IMR-90 (cell line): ENCODE data around the gene PRKD2. TPM values are rescaled to one million over a fixed set of nuclear protein-coding genes. Genes with fewer than 3 reads are reported as not detected.
"Not testable (repeated sequence)": the region's sequence is repeated elsewhere in the genome, so short reads cannot be mapped to it uniquely, and the experiment has no call there.

Experiments used
- ATAC-seq: fragments of 200-7000 bp; cut with Tn5 transposase; 2 replicates; pipeline ENCODE4 v1.9.1; 2020; ENCODE audit warnings: low read depth, mild to moderate bottlenecking, moderate library complexity
- BruUV-seq: library from RNA; stranded (reverse); fragments of 400-500 nt; replicated peaks from 2 replicates; lab custom pipeline; 2021; lab: Mats Ljungman, UMichigan
- CTCF ChIA-PET: fragments of 300-600 bp; formaldehyde crosslinking; extraction: SDS; loops from one replicate; lab custom pipeline; 2021; ENCODE audit warnings: antibody characterized with exemption; lab: Yijun Ruan, JAX
- POLR2A ChIA-PET: fragments of 300-600 bp; sonication (Branson Sonifier 250); formaldehyde crosslinking; loops from one replicate; lab custom pipeline; 2022; ENCODE audit warnings: antibody characterized with exemption; ENCODE audit not compliant: unreplicated experiment; lab: Charles Lee
- DNase-seq: peaks from one replicate; pipeline ENCODE4 v3.0.0; 2013
- H2AFZ ChIP-seq: replicated peaks from 2 replicates; pipeline ENCODE3; 2013; ENCODE audit warnings: low read length, mild to moderate bottlenecking; ENCODE audit not compliant: poor library complexity
- H2AK5ac ChIP-seq: 2 replicates; pipeline ENCODE4 v1.6.1; 2013; ENCODE audit warnings: low read depth, low read length, inconsistent platforms
- H2AK9ac ChIP-seq: replicated peaks from 2 replicates; pipeline ENCODE3; 2013; ENCODE audit warnings: mild to moderate bottlenecking, low read depth, low read length, moderate library complexity; ENCODE audit not compliant: poor library complexity
- H2BK120ac ChIP-seq: 2 replicates; pipeline ENCODE4 v1.6.1; 2013; ENCODE audit warnings: low read depth, low read length, inconsistent platforms
- H2BK15ac ChIP-seq: 3 replicates; pipeline ENCODE4 v1.6.1; 2013; ENCODE audit warnings: low read depth, low read length, inconsistent platforms
- H2BK20ac ChIP-seq: 2 replicates; pipeline ENCODE4 v1.6.1; 2013; ENCODE audit warnings: low read depth, mild to moderate bottlenecking, inconsistent platforms, low read length, moderate library complexity
- H2BK5ac ChIP-seq: 2 replicates; pipeline ENCODE4 v1.6.1; 2013; ENCODE audit warnings: mild to moderate bottlenecking, low read depth, low read length, inconsistent platforms; ENCODE audit not compliant: poor library complexity, severe bottlenecking
- H3K14ac ChIP-seq: replicated peaks from 2 replicates; pipeline ENCODE4 v1.6.1; 2013; ENCODE audit warnings: low read depth, low read length, inconsistent platforms
- H3K18ac ChIP-seq: 2 replicates; pipeline ENCODE4 v1.6.1; 2013; ENCODE audit warnings: low read depth, low read length, control low read depth
- H3K23ac ChIP-seq: 2 replicates; pipeline ENCODE4 v1.6.1; 2013; ENCODE audit warnings: low read depth, low read length, inconsistent platforms
- H3K27ac ChIP-seq: 2 replicates; pipeline ENCODE4 v1.5.1; 2013; ENCODE audit warnings: mild to moderate bottlenecking, control low read depth, low read length; ENCODE audit not compliant: insufficient read depth
- H3K27me3 ChIP-seq: 2 replicates; pipeline ENCODE4 v1.6.1; 2013; ENCODE audit warnings: low read length; ENCODE audit not compliant: control insufficient read depth, insufficient read depth
- H3K36me3 ChIP-seq: 2 replicates; pipeline ENCODE4 v1.6.1; 2013; ENCODE audit warnings: low read length, mixed read lengths; ENCODE audit not compliant: control insufficient read depth, insufficient read depth
- H3K4ac ChIP-seq: 2 replicates; pipeline ENCODE4 v1.6.1; 2013; ENCODE audit warnings: low read depth, low read length, inconsistent platforms
- H3K4me1 ChIP-seq: 2 replicates; pipeline ENCODE4 v1.6.1; 2013; ENCODE audit warnings: low read length, mixed read lengths; ENCODE audit not compliant: control insufficient read depth, insufficient read depth
- H3K4me2 ChIP-seq: 2 replicates; pipeline ENCODE4 v1.6.1; 2013; ENCODE audit warnings: low read depth, mild to moderate bottlenecking, control low read depth, low read length, moderate library complexity
- H3K4me3 ChIP-seq: 2 replicates; pipeline ENCODE4 v1.5.1; 2013; ENCODE audit warnings: low read depth, mild to moderate bottlenecking, control low read depth, low read length, moderate library complexity; ENCODE audit not compliant: insufficient read depth
- H3K56ac ChIP-seq: 2 replicates; pipeline ENCODE4 v1.6.1; 2013; ENCODE audit warnings: low read length, inconsistent platforms; ENCODE audit not compliant: insufficient read depth; ENCODE audit errors: extremely low read depth
- H3K79me1 ChIP-seq, 2 experiments: 2 replicates each; pipeline ENCODE4 v1.6.1; 2013; ENCODE audit warnings: low read length in 2 of 2, inconsistent platforms in 1 of 2, low read depth in 1 of 2
- H3K9ac ChIP-seq: 2 replicates; pipeline ENCODE4 v1.6.1; 2013; ENCODE audit warnings: low read depth, low read length, control low read depth
- H3K9me1 ChIP-seq: 2 replicates; pipeline ENCODE4 v1.6.1; 2013; ENCODE audit warnings: low read length, inconsistent platforms; ENCODE audit not compliant: insufficient read depth
- H3K9me3 ChIP-seq: 2 replicates; pipeline ENCODE4 v1.6.1; 2013; ENCODE audit warnings: low read length; ENCODE audit not compliant: control insufficient read depth, insufficient read depth
- H4K20me1 ChIP-seq: 2 replicates; pipeline ENCODE4 v1.6.1; 2013; ENCODE audit warnings: low read length, inconsistent platforms; ENCODE audit not compliant: insufficient read depth
- H4K5ac ChIP-seq: 2 replicates; pipeline ENCODE4 v1.6.1; 2013; ENCODE audit warnings: mild to moderate bottlenecking, low read depth, low read length, control low read depth
- H4K8ac ChIP-seq, 2 experiments: 2 replicates each; pipeline ENCODE4 v1.6.1; 2013; ENCODE audit warnings: low read depth in 2 of 2, low read length in 2 of 2, control low read depth in 1 of 2, inconsistent platforms in 1 of 2
- H4K91ac ChIP-seq: 2 replicates; pipeline ENCODE4 v1.6.1; 2013; ENCODE audit warnings: low read depth, low read length, inconsistent platforms; ENCODE audit not compliant: insufficient read depth
- WGBS, 2 experiments: methylation state at CpG; one replicate each; pipeline versions ENCODE4 v1.1.5 to v1.1.7; 2013; ENCODE audit warnings: missing lambda C conversion rate in 2 of 2; ENCODE audit not compliant: insufficient read length in 1 of 2; ENCODE audit errors: extremely low coverage in 2 of 2; 5-methylcytosine and 5-hydroxymethylcytosine counted together
- dilution Hi-C: fragments of 300-500 bp; cut with HindIII; formaldehyde crosslinking; loops from one replicate; pipeline ENCODE4 v1.14.3; 2018; ENCODE audit warnings: low sequenced_read_pairs; ENCODE audit not compliant: unreplicated experiment
- in situ Hi-C: fragments of 300-500 bp; cut with MboI; formaldehyde crosslinking; loops from 3 replicates; pipeline ENCODE4 v1.14.3; 2019; ENCODE audit warnings: low sequenced_read_pairs, inconsistent platforms, mixed read lengths
- intact Hi-C: fragments of 100-400 bp; cut with micrococcal nuclease; formaldehyde crosslinking; loops from 2 replicates; pipeline ENCODE4 v1.10.0; 2022
- polyA plus RNA-seq, 3 experiments: library from polyadenylated mRNA; depleted of rRNA; stranded (reverse); fragments of >200 nt; gene quantifications; 2 replicates each; pipeline ENCODE4 v1.2.3, GENCODE V29; 2012; ENCODE audit warnings: low replicate concordance in 1 of 3
- total RNA-seq: library from RNA; depleted of rRNA; stranded (reverse); fragments of >200 nt; gene quantifications from 2 replicates; pipeline ENCODE4 v1.2.3, GENCODE V29; 2012

Gene PRKD2
- total and polyA plus RNA-seq, 2 of the 4 experiments (the other 2 are of a cell fraction): 9.9 to 19.6 TPM

- H3K14ac ChIP-seq, H3K4me1 ChIP-seq, H3K9me3 ChIP-seq, H3K9ac ChIP-seq, H3K4me2 ChIP-seq, H3K27me3 ChIP-seq, H3K4me3 ChIP-seq, H2AFZ ChIP-seq, POLR2A ChIA-PET, in situ Hi-C loops, H2AK9ac ChIP-seq, ATAC-seq, dilution Hi-C loops, H3K9me1 ChIP-seq, H4K8ac ChIP-seq, H2BK15ac ChIP-seq, H3K56ac ChIP-seq, BruUV-seq, CTCF ChIA-PET, H3K23ac ChIP-seq: not testable (repeated sequence)
- Histone ChIP-seq H3K36me3 (peaks cover 13% of the 10 kb centered on the region), H2BK5ac (peak overlapping the region; percentile 9), H4K20me1 (peaks cover 17% of the 10 kb centered on the region), H3K79me1 (peaks cover 4 to 22% of the 10 kb centered on the region in 2 experiments; a peak in 2 of 4 replicates), H3K18ac (peak overlapping the region; percentile 58; the same call in 1 of the 2 replicates), H4K5ac (peak overlapping the region; percentile 19; the same call in 1 of the 2 replicates), H2AK5ac (peak overlapping the region; percentile 79; the same call in 1 of the 2 replicates), H2BK20ac (peak overlapping the region; percentile 18; the same call in 1 of the 2 replicates), H2BK120ac (0 out of 2 replicates have a peak overlapping the region, but pooled peaks have one; percentile 19), H3K27ac (peak overlapping the region; percentile 68; the same call in 1 of the 2 replicates), H4K91ac (peak overlapping the region; percentile 29; the same call in 1 of the 2 replicates), H3K4ac (peak overlapping the region; percentile 54; the same call in 1 of the 2 replicates)
- peak; percentile 45 for DNase-seq
- intact Hi-C loops: loop anchor here (1.0 kb wide), 1 partner anchor 23 kb away; no protein-coding TSS in a partner anchor
- WGBS, 2 experiments: no CpG with 5 or more reads among the region's 4 CpGs
Measured at GRCh38 chr19:46760897-46761296, 44.0 kb upstream of the PRKD2 start.
